HL-60/S4 treated with retinoic acid at 250 ng/mL for 4 days and 3 days (cell line): ENCODE data around the gene MPP2.

Experiments
- in situ Hi-C: fragments of 300-500 bp; cut with MboI; formaldehyde crosslinking; loops from 2 replicates; pipeline ENCODE4 v1.7.0; 2022; ENCODE audit warnings: low sequenced_read_pairs

The MPP2 gene

GRCh38 chr17:43825567-43825966 lies 81.8 kb downstream of the MPP2 start:
- in situ Hi-C loops: no loop called here
